ENCODE results near the gene PLEKHA7.
"Not testable (repeated sequence)": the region's sequence is repeated elsewhere in the genome, so short reads cannot be mapped to it uniquely, and the experiment has no call there.

Gene PLEKHA7

GRCh38 chr11:16902781-16903378, 111.3 kb downstream of the PLEKHA7 start:
- H3K4me3 ChIP-seq (ENCODE audit: low read length) = no peak overlapping the region; the same call in 1 of the 2 replicates
- TF ChIP-seq ZNF274 (IDR thresholded peaks at IDR 0.05; ENCODE audit: low read depth, low read length) = no peak

DNA sequence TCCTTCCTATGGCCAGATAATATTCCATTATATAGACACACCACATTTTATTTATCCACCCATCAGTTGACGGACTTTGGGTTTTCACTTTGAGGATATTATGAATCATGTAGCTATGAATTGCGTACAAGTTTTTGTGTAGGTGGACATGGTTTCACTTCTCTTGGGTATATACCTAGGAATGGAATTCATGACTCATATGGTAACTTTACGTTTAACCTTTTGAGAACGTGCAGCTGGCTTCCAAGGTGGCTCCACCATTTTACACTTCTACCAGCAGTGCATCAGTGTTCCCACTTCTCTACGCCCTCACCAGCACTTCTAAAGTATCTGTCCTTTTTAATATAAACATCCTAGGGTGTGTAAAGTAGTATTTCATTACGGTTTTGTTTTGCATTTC, 112.0 kb downstream of the PLEKHA7 start:
- no peak for TF ChIP-seq ZNF274 (IDR thresholded peaks at IDR 0.05; ENCODE audit: low read depth, low read length)
- H3K4me3 ChIP-seq (ENCODE audit: low read length) = no peak overlapping the region

DNA sequence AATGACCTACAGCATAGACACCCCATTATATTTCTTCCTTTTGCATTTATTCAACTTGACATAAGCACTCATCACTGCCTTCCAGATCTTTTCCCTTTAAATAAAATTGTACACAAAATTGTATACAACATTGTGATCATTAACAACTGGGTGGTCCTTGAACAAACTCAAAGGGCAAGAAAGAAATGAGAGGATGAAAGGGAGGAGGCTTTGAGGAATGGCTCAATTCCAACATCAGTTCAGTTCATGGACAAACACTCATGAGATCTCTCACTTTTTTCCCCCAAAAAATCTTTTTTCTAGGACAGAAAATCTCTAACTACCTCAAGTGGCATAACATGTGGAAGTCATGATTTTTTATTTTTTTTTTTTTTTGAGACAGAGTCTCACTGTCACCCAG, 113.7 kb downstream of the PLEKHA7 start:
- no peak for TF ChIP-seq ZNF274 (IDR thresholded peaks at IDR 0.05; ENCODE audit: low read depth, low read length)
- H3K4me3 ChIP-seq (ENCODE audit: low read length) = no peak overlapping the region

GRCh38 chr11:16899708-16900303, 114.4 kb downstream of the PLEKHA7 start:
- H3K4me3 ChIP-seq (ENCODE audit: low read length) = no peak overlapping the region
- no peak for TF ChIP-seq ZNF274 (IDR thresholded peaks at IDR 0.05; ENCODE audit: low read depth, low read length)

DNA sequence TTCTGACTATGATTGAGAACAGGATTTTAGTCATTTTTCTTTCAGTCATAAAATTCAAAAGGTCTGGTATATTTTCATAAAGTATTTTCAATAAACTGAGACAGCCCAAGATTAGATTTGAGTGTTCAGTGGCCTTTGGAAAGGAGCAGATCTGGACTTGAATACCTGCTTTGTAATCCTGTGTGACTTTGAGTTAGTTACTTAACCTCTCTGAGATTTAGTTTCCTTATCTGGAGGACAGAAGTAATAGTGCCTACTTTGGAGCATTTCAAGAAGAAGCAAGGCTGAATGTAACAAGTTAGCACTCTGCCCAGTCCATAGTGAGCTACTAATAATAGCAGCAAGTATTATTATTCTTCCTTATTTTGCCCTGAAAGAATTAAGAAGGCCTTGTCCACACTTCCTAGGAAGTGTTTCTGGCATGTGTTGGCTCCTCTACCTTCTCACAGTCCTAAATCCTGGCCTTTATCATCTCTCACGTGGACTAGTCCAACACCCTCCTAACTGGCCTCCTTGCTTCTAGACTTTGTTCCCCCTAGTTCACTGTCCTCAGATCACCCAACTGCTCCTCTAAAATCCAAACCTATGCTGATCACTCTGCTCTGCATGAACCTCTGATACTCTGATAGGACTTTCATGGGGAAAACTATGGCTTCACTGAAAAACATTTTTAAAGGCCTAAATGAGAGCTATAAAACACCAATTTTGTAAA, 115.8 kb downstream of the PLEKHA7 start:
- no peak for TF ChIP-seq ZNF274 (IDR thresholded peaks at IDR 0.05; ENCODE audit: low read depth, low read length)
- no peak overlapping the region for H3K4me3 ChIP-seq (ENCODE audit: low read length)

DNA sequence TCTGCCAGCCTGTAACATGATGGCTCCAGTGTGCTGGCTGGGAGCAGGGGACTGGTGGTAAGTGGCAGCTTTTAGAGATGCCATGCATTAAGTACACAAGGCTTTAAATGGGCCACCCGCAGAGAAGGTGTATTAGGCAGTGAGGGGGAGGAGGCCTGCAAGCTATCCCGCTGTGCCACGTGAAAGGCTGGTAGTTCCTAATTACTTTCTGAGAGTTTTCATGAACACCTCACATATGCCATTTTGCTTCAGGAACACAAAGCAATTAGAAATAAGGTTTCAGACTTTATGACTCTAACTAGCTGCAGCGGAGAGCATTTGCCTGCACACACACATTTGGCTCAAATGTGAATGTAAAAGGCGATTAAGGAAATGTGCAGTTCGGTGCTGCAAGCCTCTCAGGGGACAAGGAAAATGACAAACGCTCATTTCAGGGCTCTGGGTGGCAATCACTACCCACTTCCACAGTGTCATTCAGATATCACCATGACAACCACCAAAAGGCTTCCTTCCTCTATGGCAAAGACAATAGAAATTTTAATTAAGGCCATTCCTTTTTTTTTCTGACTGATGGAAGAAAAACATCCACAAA, 116.6 kb downstream of the PLEKHA7 start:
- TF ChIP-seq ZNF274 (IDR thresholded peaks at IDR 0.05; ENCODE audit: low read depth, low read length) = no peak
- H3K4me3 ChIP-seq (ENCODE audit: low read length) = no peak overlapping the region

DNA sequence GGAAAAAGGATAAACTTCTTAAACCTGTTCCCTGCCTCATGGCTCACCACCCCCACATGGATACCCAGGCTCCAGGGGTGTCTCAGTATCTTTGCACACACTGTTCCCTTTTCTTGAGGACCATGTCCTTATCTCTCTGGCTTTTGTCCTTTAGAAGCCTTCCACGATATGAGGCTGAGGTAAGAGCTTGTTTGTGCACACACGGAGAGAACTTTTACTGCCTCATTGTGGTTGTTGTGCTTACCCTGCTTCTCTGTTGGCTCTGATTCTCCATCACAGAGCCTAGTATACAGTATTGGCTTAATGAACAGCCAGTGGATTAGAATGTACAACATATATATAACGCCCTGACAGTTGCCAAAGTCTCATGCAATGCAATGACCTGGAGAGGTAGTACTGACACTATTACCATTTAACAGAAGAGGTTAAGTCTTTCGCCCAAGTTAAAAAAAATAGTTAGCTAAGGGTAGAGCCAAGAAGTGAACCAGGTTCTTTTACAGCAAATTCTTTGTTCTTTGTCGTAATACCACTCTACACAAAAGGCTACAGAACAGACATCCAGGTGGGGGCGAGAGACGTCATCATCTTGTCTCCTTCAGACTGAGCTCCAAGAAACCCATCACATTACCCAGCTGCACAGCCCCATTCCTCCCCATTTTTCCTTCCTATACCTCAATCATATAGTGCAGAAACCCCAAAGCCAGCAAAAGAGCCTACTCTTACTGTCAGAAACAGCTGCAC, 117.3 kb downstream of the PLEKHA7 start:
- TF ChIP-seq ZNF274 (IDR thresholded peaks at IDR 0.05; ENCODE audit: low read depth, low read length) = no peak
- H3K4me3 ChIP-seq (ENCODE audit: low read length) = no peak overlapping the region

DNA sequence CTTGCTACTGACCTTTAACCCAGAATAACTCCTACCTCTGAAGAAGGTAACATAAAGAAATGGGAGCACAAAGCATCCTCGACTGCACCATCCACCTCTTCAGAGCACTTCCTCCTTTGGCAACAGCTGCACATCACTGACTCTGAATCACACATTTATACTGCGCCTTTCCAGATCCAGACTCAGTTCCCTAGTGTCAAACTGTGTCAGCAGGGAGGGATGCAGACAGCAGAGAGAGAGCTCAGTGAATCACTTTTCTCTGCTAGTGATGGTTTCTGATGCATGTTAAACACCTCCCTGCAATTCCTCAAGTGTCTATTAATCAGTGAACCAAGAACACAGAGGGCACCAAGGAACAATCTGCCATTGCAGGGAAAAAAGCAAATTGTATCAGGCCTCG, 118.9 kb downstream of the PLEKHA7 start:
- no peak overlapping the region for H3K4me3 ChIP-seq (ENCODE audit: low read length)
- no peak for TF ChIP-seq ZNF274 (IDR thresholded peaks at IDR 0.05; ENCODE audit: low read depth, low read length)

DNA sequence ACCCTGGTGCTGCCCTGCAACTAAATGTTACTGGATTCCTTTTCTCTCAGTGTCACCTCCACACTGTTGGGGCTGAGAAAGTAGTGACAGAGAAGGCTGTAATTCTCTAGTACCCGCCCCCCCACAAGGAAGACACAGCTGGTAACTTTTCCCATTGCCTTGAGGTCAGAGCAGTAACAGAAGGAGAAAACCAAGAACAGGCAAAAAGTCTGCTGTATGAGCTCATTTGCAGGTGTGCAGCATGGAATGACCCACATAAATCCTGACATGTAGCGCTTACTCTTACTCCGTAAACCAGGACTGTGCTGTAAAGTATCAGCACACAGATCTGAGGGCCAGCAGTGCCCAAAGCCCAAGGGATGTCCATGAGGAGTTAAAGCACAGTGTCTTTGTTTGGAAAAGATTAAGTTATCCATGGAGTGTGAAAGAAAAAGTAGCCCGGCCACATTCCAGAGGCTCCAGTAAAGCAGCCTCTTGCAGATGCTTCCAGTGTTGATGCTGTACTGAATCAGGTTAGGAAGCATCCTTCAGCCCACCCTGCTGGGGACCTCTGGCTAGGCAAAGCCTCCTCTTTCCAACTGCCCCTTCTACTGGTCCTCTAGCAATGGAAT, 120.7 kb downstream of the PLEKHA7 start:
- no peak overlapping the region for H3K4me3 ChIP-seq (ENCODE audit: low read length)
- no peak for TF ChIP-seq ZNF274 (IDR thresholded peaks at IDR 0.05; ENCODE audit: low read depth, low read length)

DNA sequence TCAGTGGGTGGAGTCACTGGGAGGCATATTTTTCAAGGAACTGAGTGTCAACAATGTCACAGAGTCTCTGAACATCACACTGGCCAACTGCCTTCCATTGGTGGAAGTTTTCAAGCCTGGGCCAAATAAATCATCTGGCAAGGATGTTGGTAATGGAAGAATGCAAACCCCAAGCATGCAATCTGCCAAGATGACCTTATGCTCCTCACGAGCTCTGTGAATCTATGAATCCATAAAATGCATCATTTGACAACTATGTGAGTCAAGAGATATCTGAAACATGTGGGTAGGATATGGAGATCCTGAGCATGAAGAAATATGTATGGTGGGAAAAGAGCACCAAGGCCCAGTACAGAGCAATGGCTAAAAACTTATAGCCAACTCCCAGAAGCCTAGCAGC, 122.2 kb downstream of the PLEKHA7 start:
- H3K4me3 ChIP-seq (ENCODE audit: low read length) = no peak overlapping the region
- no peak for TF ChIP-seq ZNF274 (IDR thresholded peaks at IDR 0.05; ENCODE audit: low read depth, low read length)

DNA sequence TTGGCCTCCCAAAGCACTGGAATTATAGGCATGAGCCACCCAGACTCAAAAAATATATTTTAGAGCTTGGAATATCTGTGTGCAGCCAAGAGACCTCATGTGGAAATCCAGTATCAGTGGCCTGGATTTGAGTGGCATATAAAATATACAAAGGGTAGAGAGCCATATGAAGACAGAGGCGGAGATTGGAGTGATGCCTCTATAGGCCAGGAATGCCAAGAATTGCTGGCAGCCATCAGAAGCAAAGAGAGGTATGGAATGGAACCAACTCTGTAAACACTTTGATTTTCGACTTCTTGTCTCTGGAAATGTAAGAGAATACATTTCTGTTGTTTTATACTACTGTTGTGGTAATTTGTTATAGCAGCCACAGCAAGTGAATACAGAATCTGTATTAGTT, 123.0 kb downstream of the PLEKHA7 start:
- no peak overlapping the region for H3K4me3 ChIP-seq (ENCODE audit: low read length)
- TF ChIP-seq ZNF274 (IDR thresholded peaks at IDR 0.05; ENCODE audit: low read depth, low read length) = no peak

DNA sequence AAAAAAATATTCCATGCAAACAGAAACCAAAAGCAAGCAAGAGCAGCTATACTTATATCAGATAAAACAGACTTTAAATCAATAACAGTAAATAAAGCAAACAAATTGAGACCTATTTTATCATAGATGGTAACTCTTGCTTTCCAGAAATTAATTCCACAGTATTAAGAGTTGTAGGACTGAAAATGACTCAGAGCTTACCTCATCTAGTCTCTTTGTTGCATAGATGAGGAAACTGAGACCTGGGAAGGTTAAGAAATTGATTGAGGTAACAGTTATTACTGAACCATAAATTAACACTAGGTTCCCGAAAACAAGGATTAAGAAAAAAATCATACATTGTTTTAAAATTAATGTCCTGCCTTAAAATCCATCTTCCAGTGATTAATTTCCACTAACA, 123.8 kb downstream of the PLEKHA7 start:
- no peak for TF ChIP-seq ZNF274 (IDR thresholded peaks at IDR 0.05; ENCODE audit: low read depth, low read length)
- H3K4me3 ChIP-seq (ENCODE audit: low read length) = no peak overlapping the region

GRCh38 chr11:16889905-16890304, 124.3 kb downstream of the PLEKHA7 start:
- no peak for TF ChIP-seq ZNF274 (IDR thresholded peaks at IDR 0.05; ENCODE audit: low read depth, low read length)
- no peak overlapping the region for H3K4me3 ChIP-seq (ENCODE audit: low read length)

GRCh38 chr11:16889010-16889409, 125.2 kb downstream of the PLEKHA7 start:
- H3K4me3 ChIP-seq (ENCODE audit: low read length) = not testable (repeated sequence)

GRCh38 chr11:16887887-16888286, 126.3 kb downstream of the PLEKHA7 start:
- H3K4me3 ChIP-seq (ENCODE audit: low read length) = not testable (repeated sequence)
